HS-27A (cell line): ENCODE data around the gene TUBB4A.
A peak's percentile ranks its signal among the peaks of the same experiment; 100 is the strongest.

Experiments
- DNase-seq: peaks from one replicate; pipeline ENCODE4 v3.0.0-alpha.2; 2012; ENCODE audit warnings: low read depth, missing footprints

Gene TUBB4A

DNA sequence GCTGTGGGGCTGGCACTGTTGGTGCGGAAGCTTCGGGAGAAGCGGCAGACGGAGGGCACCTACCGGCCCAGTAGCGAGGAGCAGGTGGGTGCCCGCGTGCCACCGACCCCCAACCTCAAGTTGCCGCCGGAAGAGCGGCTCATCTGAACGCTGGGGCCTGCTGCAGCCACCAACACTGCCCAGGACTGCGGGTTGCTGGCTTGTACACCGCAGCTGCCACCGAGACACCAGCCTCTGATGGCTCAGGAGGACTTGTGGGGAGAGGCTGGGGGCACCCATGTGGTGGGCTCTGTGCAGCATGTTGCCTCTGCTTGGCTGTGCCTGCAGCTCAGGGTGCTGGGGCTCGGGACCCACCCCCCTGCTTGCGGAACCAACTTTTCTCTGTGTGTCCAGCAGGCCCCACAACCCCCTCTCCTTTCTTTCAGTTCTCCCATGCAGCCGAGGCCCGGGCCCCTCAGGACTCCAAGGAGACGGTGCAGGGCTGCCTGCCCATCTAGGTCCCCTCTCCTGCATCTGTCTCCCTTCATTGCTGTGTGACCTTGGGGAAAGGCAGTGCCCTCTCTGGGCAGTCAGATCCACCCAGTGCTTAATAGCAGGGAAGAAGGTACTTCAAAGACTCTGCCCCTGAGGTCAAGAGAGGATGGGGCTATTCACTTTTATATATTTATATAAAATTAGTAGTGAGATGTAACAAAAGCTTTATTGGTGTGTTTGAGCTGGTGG lies 35.4 kb downstream of the TUBB4A start:
- DNase-seq, result no peak

DNA sequence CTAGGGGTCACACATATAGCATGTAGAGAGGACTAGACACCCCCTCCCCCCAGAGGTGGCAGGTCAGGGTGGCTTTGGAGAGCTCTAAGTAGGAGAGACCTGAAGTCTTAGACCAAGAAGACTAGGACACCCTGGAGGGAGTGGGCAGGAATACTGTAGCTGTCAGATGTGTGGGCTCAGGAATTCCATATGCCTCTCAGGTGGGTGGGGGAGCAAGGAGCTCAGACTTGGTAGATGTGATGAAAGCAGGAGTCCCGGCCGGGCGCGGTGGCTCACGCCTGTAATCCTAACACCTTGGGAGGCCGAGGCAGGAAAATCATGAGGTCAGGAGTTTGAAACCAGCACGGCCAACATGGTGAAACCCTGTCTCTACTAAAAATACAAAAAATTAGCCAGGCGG lies 36.4 kb downstream of the TUBB4A start:
- DNase-seq, result no peak

DNA sequence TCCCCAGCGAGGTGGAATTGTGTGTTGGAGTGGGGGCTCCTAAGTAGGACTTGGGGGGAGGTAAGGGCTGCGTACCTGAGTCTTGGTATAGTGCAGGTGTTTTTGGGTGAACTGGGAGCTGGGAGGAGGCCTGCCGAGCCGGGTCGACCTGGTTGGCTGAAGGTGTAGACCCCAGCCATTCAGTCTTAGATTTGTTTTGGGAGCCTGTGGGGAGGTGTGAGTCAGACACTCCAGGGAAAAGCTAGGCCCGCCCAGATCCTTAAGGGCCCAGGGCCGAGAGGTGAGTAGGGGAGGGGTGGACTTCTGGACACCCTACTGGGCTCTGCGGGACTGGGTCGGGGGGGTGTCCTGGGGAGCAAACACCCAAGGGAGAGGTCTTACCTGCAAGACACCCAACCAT lies 37.1 kb downstream of the TUBB4A start:
- no peak for DNase-seq

- no peak for DNase-seq
Observed at GRCh38 chr19:6464070-6464873, 37.8 kb downstream of the TUBB4A start, which contains the start of gene CRB3. CRB3 (plus strand) TSS chr19:6464271; CDS start chr19:6464702, 431 bp downstream.

- DNase-seq, result peak; percentile 84
Observed at GRCh38 chr19:6460099-6460884, 41.8 kb downstream of the TUBB4A start.

DNA sequence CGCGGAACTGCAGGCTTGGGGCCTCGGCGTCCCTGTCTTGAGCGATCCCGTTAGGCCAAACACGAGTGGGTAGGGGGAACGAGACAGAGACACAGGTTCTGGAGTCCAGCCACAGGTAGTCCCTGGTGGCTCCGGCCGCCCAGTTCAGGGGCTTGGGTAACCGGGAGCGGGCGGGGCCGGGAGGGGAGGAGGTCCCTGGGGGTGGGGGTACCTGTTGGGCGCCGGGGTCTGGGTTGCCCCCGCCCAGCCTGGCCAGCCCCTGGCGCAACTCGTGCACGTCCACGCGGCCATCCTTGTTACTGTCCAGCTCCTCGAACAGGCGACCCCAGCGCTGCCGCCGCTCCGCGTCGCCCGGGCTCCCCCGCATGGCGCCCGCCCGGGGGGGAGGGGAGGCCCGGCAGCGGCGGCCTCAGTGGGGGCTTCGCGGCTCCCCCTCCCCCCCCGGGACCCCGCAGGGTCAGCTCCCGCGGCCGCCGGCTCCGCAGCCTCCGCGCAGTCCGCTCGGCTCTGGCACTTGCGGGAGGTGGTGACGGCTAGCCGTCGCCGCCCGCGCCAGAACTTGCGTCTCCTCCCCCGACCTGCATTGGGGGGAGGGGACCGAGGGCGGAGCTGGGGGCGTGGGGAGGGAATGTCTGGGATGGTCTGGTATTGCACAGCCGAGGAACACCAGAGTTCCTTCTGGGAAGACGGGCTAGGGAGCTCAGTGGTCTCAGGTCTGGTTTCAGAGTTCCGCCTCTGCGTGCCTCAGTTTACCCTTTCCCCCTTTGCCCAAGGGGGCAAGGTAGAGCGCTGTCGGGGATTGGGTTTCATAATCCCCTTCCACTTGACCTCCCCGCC lies 42.6 kb downstream of the TUBB4A start, which contains the start of gene SLC25A23:
Gene SLC25A23, minus strand, starts transcription at position 531 of the 837 bp plus-strand sequence. Its CDS starts 164 bp downstream, at position 367.
- DNase-seq, result peak; percentile 26

DNA sequence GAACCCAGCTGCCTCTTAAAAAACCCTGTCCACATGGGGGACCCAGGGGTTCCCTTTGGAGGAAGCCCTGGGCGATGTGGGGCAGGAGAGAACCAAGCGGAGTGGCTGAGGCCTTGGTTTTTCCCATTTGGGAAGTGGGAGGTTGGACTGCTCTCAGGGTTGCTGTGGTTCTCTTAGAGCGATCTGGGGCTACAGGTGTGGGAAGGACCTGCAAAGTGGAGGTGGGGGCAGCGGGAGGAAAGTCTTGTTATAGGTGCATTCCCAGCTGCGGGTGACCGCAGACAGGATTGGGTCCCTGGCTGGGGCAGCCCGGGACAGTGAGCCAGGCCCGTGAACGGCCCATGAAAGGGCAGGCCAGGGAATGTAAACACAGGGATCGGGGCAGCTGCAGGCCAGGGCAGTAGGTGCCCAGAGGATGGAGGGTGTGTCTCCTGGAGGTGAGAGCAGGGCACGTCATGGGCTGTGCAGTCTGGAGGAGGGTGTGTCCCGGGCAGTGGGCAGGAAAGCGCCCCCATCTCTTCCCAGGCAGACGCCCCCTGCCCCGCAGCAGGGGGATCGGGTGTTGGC lies 43.3 kb downstream of the TUBB4A start:
- DNase-seq, result no peak

DNA sequence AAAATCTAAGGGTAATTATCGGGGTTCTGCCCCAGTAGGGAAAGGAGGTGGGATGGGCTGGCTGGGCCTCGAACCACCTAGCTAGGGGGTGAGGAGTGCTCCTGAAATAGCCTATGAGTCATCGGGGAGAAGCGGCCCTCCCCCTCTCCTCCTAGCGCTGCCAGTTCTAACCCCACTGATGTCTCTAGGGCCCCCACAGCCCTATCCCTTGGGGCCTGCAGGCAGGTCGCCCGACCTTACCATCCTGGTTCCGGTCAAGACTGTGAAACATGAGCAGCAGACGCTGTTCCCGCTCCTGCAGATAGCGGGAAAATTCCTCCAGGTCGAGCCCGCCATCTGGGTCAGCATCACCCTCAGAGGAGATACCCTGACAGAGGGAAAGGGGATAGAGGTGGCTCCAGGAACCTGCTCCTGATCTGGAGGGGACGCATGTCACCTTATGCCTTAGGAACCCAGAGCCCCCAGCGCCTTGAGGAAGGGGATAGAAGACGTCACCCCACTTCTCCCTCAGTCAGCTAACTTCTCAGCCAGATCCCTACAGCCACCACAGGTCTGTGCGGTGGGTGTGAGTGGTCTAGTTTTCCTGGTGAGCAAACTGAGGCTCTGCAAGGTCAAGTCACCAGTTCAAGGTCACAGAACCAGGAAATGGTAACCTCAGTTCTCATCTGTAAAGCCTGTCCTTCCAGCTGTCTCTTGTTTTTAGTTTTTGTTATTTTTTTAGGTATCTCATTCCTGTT lies 44.0 kb downstream of the TUBB4A start:
- DNase-seq, result no peak

GRCh38 chr19:6455924-6456323 lies 46.2 kb downstream of the TUBB4A start:
- DNase-seq, result no peak

DNA sequence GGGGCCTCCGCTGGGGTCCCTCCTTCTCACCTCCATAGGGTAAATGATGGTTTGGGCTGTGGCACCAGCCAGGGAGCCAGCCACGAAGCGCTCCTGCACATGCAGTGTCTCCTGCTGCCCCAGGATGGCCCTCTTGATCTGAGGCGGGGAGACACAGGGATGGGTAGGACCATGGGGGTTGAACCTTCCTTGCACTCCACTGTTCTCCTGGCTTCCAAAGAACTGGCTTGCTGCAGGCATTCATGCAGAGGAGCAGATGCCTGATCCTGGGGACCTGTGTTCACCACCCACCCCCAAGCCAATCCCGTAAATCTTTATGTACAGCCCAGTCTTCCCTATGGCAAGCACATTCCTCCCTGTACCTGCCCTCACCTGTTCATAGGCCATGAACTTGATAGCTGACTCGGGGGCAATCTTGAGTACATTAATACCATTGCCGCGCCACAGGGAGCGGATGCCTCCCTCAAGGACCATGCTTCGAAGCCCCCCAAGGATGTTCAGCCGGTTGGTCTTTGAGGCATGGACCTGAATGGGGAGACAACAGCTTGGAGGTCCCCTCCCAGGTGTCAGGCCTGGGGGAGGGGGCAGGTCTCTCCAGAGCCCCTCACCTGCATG lies 48.1 kb downstream of the TUBB4A start:
- DNase-seq, result no peak

DNA sequence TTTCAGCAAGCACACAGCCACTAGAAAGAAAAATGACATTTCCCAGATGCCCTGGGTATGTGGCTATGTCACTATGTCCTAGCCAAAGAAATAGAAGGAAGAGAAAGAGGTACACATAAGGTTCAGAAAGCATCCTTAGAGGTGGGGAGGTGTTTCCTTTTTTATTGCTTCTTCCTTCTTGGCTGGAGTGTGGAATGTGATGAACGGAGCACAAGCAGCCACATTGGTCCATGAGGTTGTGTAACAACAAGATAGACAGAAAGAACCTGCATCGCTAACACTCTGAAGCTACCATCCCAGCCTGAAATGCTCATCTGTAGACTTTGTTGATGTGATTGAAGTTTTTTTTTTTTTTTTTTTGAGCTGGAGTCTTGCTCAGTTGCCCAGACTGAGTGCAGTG lies 49.2 kb downstream of the TUBB4A start:
- no peak for DNase-seq

DNA sequence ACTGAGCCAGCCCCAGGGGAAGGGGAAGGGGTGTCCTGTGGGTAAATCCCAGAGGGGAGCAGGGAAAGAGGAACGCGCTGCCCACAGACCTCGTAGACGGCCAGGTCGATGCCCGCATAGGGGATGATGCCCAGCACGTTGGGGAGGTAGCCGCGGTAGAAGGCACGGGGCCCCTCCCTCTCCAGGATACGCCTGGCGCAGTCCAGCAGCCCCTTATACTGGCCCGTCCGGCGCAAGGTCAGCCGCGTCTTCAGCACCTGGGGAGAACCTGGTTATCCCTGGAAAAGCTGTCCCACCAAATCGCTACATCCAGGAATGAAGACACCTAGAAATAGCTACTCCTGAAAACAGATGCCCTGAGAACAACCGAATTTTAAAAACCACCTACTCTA lies 49.9 kb downstream of the TUBB4A start:
- DNase-seq, result no peak

DNA sequence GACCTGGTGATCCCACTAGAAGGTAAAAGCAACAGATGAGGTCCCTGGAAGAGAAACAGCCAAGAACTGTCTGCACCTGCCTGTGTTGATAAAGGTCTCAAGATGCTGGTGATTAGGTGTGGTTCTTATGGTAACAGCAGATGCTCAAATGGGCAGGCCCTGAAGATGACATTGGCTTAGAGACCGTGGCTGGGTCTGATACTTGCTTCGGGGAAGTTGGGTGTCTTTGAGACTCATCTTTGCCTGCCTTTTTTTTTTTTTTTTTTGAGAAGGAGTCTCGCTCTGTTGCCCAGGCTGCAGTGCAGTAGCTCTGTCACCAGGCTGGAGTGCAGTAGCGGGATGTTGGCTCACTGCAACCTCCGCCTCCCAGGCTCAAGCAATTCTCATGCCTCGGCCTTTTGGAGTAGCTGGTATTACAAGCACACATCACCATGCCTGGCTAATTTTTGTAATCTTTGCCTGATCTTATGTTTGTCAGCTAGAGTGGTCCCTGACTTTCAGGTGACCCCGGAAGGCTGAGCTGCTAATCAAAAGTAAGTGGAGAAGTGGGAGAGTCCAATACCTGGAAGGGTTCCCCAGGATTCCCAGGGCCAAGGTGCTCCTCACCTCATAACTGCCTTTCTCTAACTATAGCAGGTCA lies 50.4 kb downstream of the TUBB4A start:
- DNase-seq, result no peak

DNA sequence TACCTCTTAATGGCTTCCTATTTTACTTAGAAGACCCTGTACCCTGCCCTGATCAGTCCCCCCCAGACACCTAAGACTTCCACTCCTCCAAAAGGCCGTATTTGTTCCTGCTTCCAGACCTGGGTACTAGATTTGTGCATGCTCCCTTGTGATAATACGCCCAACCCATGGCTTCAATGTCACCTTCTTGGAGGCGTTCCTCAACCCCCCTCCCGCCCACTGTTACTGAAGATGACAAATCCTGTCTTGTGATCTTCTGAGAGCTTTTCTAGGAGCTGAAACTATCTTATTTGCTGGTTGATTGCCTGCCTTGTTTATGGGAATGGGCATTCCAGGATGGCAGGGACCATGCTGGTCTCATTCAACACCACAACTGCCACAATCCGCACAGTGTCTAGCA lies 51.9 kb downstream of the TUBB4A start:
- no peak for DNase-seq

- DNase-seq, result no peak
Observed at GRCh38 chr19:6448045-6448444, 54.1 kb downstream of the TUBB4A start.

DNA sequence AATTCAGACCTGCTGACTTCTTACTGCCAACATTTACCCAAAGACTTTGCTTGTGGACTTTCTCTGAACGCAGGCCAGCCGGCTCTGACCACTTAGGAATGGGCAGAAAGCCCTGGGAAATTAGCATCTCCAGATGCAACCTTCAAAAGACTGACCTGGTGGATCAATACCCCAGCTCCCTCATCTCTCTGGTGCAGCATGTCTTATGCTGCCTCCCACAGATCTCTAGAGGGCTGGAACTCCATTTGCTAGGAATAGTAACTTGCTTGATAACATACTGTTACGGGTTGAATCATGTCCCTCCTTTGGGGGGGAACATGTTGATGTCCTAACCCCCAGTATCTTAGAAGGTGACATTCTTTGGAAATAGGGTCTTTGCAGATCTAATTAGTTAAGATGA lies 55.7 kb downstream of the TUBB4A start:
- no peak for DNase-seq
